Neural cell (in vitro differentiated cells): Measurements from ENCODE around the gene PTPN18.

Experiments used
- EZH2 ChIP-seq: fragments of 200-600, 300-800 bp; shearing (Covaris generic), sonication (generic); IDR thresholded peaks from 2 replicates; pipeline ENCODE4 v1.6.1; 2014; ENCODE audit warnings: antibody characterized with exemption, low read length, borderline replicate concordance, mild to moderate bottlenecking; ENCODE audit not compliant: insufficient read depth, poor library complexity, severe bottlenecking
- POLR2AphosphoS5 ChIP-seq: IDR thresholded peaks from 2 replicates; pipeline ENCODE4 v1.6.1; 2012
- RAD21 ChIP-seq: fragments of 450-650 bp; conservative IDR thresholded peaks from 2 replicates; pipeline ENCODE4 v1.6.1; 2014; ENCODE audit warnings: antibody characterized with exemption, mild to moderate bottlenecking, moderate library complexity
- SMC3 ChIP-seq: fragments of 450-650 bp; conservative IDR thresholded peaks from 2 replicates; pipeline ENCODE4 v1.6.1; 2014; ENCODE audit warnings: antibody characterized with exemption, mild to moderate bottlenecking, moderate library complexity; ENCODE audit not compliant: poor library complexity
- TF ChIP-seq, protein P1 (sequence below): fragments of 450-650 bp; IDR thresholded peaks from 2 replicates; pipeline ENCODE4 v1.5.1; 2014; ENCODE audit warnings: antibody characterized with exemption, mild to moderate bottlenecking, moderate library complexity; ENCODE audit not compliant: poor library complexity, severe bottlenecking

DNA sequence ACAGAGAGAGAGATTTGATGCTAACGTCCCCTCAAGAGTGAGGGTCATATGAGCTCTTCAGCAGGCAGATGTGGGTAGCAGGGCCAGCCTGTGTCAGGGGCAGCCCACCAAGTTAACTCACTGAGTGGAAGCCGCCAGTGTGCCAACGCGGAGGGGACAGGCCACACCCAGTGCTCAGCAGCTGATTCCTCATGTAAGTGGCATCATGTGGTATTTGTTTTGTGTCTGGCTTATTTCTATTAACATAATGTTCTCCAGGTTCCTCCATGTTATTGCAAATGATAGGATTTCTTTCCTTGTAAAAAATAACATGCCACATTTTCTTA, 9.2 kb upstream of the PTPN18 start:
- TF ChIP-seq, protein P1, sequence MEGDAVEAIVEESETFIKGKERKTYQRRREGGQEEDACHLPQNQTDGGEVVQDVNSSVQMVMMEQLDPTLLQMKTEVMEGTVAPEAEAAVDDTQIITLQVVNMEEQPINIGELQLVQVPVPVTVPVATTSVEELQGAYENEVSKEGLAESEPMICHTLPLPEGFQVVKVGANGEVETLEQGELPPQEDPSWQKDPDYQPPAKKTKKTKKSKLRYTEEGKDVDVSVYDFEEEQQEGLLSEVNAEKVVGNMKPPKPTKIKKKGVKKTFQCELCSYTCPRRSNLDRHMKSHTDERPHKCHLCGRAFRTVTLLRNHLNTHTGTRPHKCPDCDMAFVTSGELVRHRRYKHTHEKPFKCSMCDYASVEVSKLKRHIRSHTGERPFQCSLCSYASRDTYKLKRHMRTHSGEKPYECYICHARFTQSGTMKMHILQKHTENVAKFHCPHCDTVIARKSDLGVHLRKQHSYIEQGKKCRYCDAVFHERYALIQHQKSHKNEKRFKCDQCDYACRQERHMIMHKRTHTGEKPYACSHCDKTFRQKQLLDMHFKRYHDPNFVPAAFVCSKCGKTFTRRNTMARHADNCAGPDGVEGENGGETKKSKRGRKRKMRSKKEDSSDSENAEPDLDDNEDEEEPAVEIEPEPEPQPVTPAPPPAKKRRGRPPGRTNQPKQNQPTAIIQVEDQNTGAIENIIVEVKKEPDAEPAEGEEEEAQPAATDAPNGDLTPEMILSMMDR, result no peak
- TF ChIP-seq RAD21 (no peak), EZH2 (no peak), POLR2AphosphoS5 (no peak), SMC3 (no peak)
